ENCODE data around the gene TRIO. TPM values are rescaled to one million over a fixed set of nuclear protein-coding genes. Genes with fewer than 3 reads are reported as not detected.

Gene TRIO
- total and polyA plus RNA-seq, 12 donors, result 26.2 to 85.2 (median 61.9) TPM

GRCh38 chr5:14356305-14356704, 213.2 kb downstream of the TRIO start:
- H3K27me3 ChIP-seq, result no peaks in the 10 kb centered on the region
- H3K27ac ChIP-seq, result no peak overlapping the region
- 87 to 92% methylated on average over 1 of the region's 1 CpG for WGBS, 2 donors
- DNase-seq, result no peak
- ATAC-seq, result no peak
- intact Hi-C loops (cut with DNase I), result loop anchor here in 7 of 10 donors (5.0 to 10.0 kb wide), 4 partner anchors 288 to 372 kb away; no protein-coding TSS in a partner anchor
- no peaks in the 10 kb centered on the region for H3K9me3 ChIP-seq
- H3K36me3 ChIP-seq, result peaks cover 0 to 55% (median 18%) of the 10 kb centered on the region in 9 donors
- H3K4me1 ChIP-seq, result peaks cover 10 to 64% (median 26%) of the 10 kb centered on the region in 9 donors
- no peak for TF ChIP-seq CTCF (IDR thresholded peaks at IDR 0.05)
- no peak overlapping the region for H3K4me3 ChIP-seq

GRCh38 chr5:14357441-14357840, 214.3 kb downstream of the TRIO start:
- H3K27me3 ChIP-seq, result no peaks in the 10 kb centered on the region
- intact Hi-C loops (cut with DNase I), result loop anchor here in 7 of 10 donors (5.0 to 10.0 kb wide), 4 partner anchors 287 to 373 kb away; no protein-coding TSS in a partner anchor
- TF ChIP-seq CTCF (IDR thresholded peaks at IDR 0.05), result no peak
- H3K27ac ChIP-seq, result peak overlapping the region in 4 of 10 donors; percentile 10 to 53 (median 30)
- H3K9me3 ChIP-seq, result no peaks in the 10 kb centered on the region
- H3K4me1 ChIP-seq, result peaks cover 10 to 56% (median 22%) of the 10 kb centered on the region in 9 donors
- ATAC-seq (peak; percentile 85 to 96 (median 92)), DNase-seq (peak; percentile 54 to 71)
- WGBS, 2 donors, result 15 to 17% methylated on average over 9 of the region's 9 CpGs
- peaks cover 0 to 62% (median 18%) of the 10 kb centered on the region in 9 donors for H3K36me3 ChIP-seq
- H3K4me3 ChIP-seq, result peak overlapping the region in 1 of 10 donors; percentile 9

GRCh38 chr5:14357851-14358250, 214.7 kb downstream of the TRIO start:
- WGBS, 2 donors, result 28% methylated on average over 16 to 20 of the region's 20 CpGs
- no peak for TF ChIP-seq CTCF (IDR thresholded peaks at IDR 0.05)
- intact Hi-C loops (cut with DNase I), result loop anchor here in 7 of 10 donors (5.0 to 10.0 kb wide), 4 partner anchors 287 to 373 kb away; no protein-coding TSS in a partner anchor
- DNase-seq (no peak), ATAC-seq (peak in 5 of 8 donors; percentile 10 to 58 (median 22))
- Histone ChIP-seq H3K36me3 (peaks cover 0 to 67% (median 18%) of the 10 kb centered on the region in 9 donors), H3K4me3 (peak overlapping the region in 1 of 10 donors; percentile 9), H3K27ac (peak overlapping the region in 2 of 10 donors; percentile 16 to 53), H3K4me1 (peaks cover 10 to 53% (median 22%) of the 10 kb centered on the region in 9 donors), H3K27me3 (no peaks in the 10 kb centered on the region), H3K9me3 (no peaks in the 10 kb centered on the region)

GRCh38 chr5:14358536-14358935, 215.4 kb downstream of the TRIO start:
- Histone ChIP-seq H3K36me3 (peaks cover 0 to 71% (median 18%) of the 10 kb centered on the region in 9 donors), H3K27ac (peak overlapping the region in 1 of 10 donors; percentile 53), H3K27me3 (no peaks in the 10 kb centered on the region), H3K4me3 (no peak overlapping the region), H3K9me3 (no peaks in the 10 kb centered on the region), H3K4me1 (peaks cover 10 to 53% (median 22%) of the 10 kb centered on the region in 9 donors)
- DNase-seq, result no peak
- 75 to 79% methylated on average over 7 of the region's 7 CpGs for WGBS, 2 donors
- TF ChIP-seq CTCF (IDR thresholded peaks at IDR 0.05), result no peak
- intact Hi-C loops (cut with DNase I), result loop anchor here in 7 of 10 donors (5.0 to 10.0 kb wide), 4 partner anchors 286 to 374 kb away; no protein-coding TSS in a partner anchor
- ATAC-seq, result no peak

All from heart right ventricle (tissue), 16 donors.